HepG2 (cell line): Measurements from ENCODE around the gene RMI2. TPM values are rescaled to one million over a fixed set of nuclear protein-coding genes. Genes with fewer than 3 reads are reported as not detected.

Source experiments
- EED ChIP-seq: sonication (generic); formaldehyde crosslinking; IDR thresholded peaks from 2 replicates; pipeline ENCODE4 v1.5.0; 2020; ENCODE audit warnings: mild to moderate bottlenecking, missing genetic modification reagents
- FOSL2 ChIP-seq: sonication (generic); formaldehyde crosslinking; IDR thresholded peaks from 2 replicates; pipeline ENCODE4 v1.4.0; 2020; ENCODE audit warnings: missing genetic modification reagents
- GZF1 ChIP-seq: sonication (generic); formaldehyde crosslinking; IDR thresholded peaks from 2 replicates; pipeline ENCODE4 v1.5.1; 2020; ENCODE audit warnings: mild to moderate bottlenecking, missing genetic modification reagents
- NRL ChIP-seq: sonication (generic); formaldehyde crosslinking; IDR thresholded peaks from 2 replicates; pipeline ENCODE4 v1.5.0; 2020; ENCODE audit warnings: missing genetic modification reagents, mild to moderate bottlenecking, moderate library complexity, borderline replicate concordance
- SPEN ChIP-seq: sonication (generic); formaldehyde crosslinking; IDR thresholded peaks from 2 replicates; pipeline ENCODE4 v1.5.1; 2020; ENCODE audit warnings: low read depth, mild to moderate bottlenecking, missing genetic modification reagents
- ZNF292 ChIP-seq: sonication (generic); formaldehyde crosslinking; IDR thresholded peaks from 2 replicates; pipeline ENCODE4 v1.8.1; 2022; ENCODE audit warnings: mild to moderate bottlenecking, low read depth, missing genetic modification reagents, borderline replicate concordance
- ZNF34 ChIP-seq: sonication (generic); formaldehyde crosslinking; IDR thresholded peaks from 2 replicates; pipeline ENCODE4 v1.4.0; 2020; ENCODE audit warnings: mild to moderate bottlenecking, missing genetic modification reagents, borderline replicate concordance
- ZNF724P ChIP-seq: sonication (generic); formaldehyde crosslinking; IDR thresholded peaks from 2 replicates; pipeline ENCODE4 v1.8.0; 2022; ENCODE audit warnings: missing genetic modification reagents, borderline replicate concordance
- polyA plus RNA-seq, 8 experiments: library from polyadenylated mRNA; depleted of rRNA in 3 of 8; stranded (reverse) in 7 of 8; unstranded in 1 of 8; fragments of >200 nt; fragmentation: Illumina TruSeq in 4 of 8; extraction: Trizol in 4 of 8; gene quantifications; 2 replicates each; pipeline versions ENCODE4 v1.2.1 to v1.2.3, GENCODE V29; 2011 to 2016; ENCODE audit warnings: low read depth in 4 of 8, missing spikeins in 1 of 8, mixed read lengths in 1 of 8; ENCODE audit not compliant: insufficient read depth in 1 of 8
- total RNA-seq, 5 experiments: library from RNA; depleted of rRNA; stranded (reverse); fragments of >200 nt; fragmentation: Illumina TruSeq; extraction: Trizol; gene quantifications; 2 replicates each; pipeline ENCODE4 v1.2.3, GENCODE V29; 2016; ENCODE audit warnings: low read depth in 1 of 5
- TF ChIP-seq, protein P1 (sequence below): sonication (generic); formaldehyde crosslinking; IDR thresholded peaks from 2 replicates; pipeline ENCODE4 v1.5.0; 2020; ENCODE audit warnings: mild to moderate bottlenecking, missing genetic modification reagents
- TF ChIP-seq, protein P2 (sequence below): sonication (generic); formaldehyde crosslinking; IDR thresholded peaks from 2 replicates; pipeline ENCODE4 v1.5.0; 2020; ENCODE audit warnings: mild to moderate bottlenecking, missing genetic modification reagents
- TF ChIP-seq, protein P3 (sequence below): sonication (generic); formaldehyde crosslinking; IDR thresholded peaks from 2 replicates; pipeline ENCODE4 v1.9.0; 2022; ENCODE audit warnings: missing genetic modification reagents, mild to moderate bottlenecking, borderline replicate concordance
- TF ChIP-seq, protein P4 (sequence below): sonication (generic); formaldehyde crosslinking; conservative IDR thresholded peaks from 2 replicates; pipeline ENCODE4 v1.8.0; 2022; ENCODE audit warnings: mild to moderate bottlenecking, moderate library complexity, missing genetic modification reagents
- TF ChIP-seq, protein P5 (sequence below): IDR thresholded peaks from 2 replicates; pipeline ENCODE4 v1.6.1; 2016; ENCODE audit warnings: control low read depth
- TF ChIP-seq, protein P6 (sequence below): sonication (generic); formaldehyde crosslinking; IDR thresholded peaks from 2 replicates; pipeline ENCODE4 v1.5.0; 2020; ENCODE audit warnings: missing genetic modification reagents, mild to moderate bottlenecking, borderline replicate concordance

The RMI2 gene
- total and polyA plus RNA-seq, 2 of the 13 experiments (the other 11 are each of a cell fraction or from before 2014, with no cell fraction given): 24.5 to 55.7 TPM

DNA sequence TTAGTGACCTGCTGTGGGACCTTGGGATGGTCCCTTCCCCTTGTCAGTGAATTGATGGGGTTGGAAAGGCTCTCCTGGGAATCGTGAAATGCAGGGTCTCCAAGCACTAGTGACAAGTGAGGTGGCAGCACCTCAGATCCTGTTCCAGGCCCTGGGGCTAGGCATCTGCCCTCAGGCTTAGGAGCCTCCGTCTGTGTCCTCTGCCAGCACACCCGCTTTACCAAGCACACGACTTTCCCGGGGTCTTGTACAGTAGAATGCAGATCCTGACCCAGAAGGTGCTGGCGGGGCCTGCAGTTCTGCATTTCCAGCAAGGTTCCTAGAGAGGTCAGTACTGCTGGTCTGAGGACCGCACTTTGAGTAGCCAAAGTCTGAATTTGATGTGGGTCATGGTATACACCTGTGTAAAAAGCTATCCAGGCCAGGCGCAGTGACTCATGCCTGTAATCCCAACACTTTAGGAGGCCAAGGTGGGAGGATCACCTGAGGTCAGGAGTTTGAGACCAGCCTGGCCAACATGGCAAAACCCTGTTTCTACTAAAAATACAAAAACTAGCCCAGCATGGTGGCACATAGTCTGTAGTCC lies 30.9 kb upstream of the RMI2 start (continued):
- TF ChIP-seq, protein P1, sequence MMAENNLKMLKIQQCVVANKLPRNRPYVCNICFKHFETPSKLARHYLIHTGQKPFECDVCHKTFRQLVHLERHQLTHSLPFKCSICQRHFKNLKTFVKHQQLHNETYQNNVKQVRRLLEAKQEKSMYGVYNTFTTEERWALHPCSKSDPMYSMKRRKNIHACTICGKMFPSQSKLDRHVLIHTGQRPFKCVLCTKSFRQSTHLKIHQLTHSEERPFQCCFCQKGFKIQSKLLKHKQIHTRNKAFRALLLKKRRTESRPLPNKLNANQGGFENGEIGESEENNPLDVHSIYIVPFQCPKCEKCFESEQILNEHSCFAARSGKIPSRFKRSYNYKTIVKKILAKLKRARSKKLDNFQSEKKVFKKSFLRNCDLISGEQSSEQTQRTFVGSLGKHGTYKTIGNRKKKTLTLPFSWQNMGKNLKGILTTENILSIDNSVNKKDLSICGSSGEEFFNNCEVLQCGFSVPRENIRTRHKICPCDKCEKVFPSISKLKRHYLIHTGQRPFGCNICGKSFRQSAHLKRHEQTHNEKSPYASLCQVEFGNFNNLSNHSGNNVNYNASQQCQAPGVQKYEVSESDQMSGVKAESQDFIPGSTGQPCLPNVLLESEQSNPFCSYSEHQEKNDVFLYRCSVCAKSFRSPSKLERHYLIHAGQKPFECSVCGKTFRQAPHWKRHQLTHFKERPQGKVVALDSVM (CRISPR knock-in tag): peak; percentile 75
- TF ChIP-seq ZNF34 (CRISPR knock-in tag) (no peak), ZNF292 (CRISPR knock-in tag) (0 out of 2 replicates have a peak, but pooled peaks have one; percentile 39), FOSL2 (CRISPR knock-in tag) (peak; percentile 60; the same call in 1 of the 2 replicates), ZNF724P (CRISPR knock-in tag) (0 out of 2 replicates have a peak, but pooled peaks have one; percentile 40), SPEN (CRISPR knock-in tag) (peak; percentile 51; the same call in 1 of the 2 replicates), EED (CRISPR knock-in tag) (no peak), GZF1 (CRISPR knock-in tag) (peak; percentile 47; the same call in 1 of the 2 replicates), NRL (CRISPR knock-in tag) (0 out of 2 replicates have a peak, but pooled peaks have one; percentile 37)
- TF ChIP-seq, protein P2, sequence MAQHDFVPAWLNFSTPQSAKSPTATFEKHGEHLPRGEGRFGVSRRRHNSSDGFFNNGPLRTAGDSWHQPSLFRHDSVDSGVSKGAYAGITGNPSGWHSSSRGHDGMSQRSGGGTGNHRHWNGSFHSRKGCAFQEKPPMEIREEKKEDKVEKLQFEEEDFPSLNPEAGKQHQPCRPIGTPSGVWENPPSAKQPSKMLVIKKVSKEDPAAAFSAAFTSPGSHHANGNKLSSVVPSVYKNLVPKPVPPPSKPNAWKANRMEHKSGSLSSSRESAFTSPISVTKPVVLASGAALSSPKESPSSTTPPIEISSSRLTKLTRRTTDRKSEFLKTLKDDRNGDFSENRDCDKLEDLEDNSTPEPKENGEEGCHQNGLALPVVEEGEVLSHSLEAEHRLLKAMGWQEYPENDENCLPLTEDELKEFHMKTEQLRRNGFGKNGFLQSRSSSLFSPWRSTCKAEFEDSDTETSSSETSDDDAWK (CRISPR knock-in tag): no peak
- TF ChIP-seq, protein P3, sequence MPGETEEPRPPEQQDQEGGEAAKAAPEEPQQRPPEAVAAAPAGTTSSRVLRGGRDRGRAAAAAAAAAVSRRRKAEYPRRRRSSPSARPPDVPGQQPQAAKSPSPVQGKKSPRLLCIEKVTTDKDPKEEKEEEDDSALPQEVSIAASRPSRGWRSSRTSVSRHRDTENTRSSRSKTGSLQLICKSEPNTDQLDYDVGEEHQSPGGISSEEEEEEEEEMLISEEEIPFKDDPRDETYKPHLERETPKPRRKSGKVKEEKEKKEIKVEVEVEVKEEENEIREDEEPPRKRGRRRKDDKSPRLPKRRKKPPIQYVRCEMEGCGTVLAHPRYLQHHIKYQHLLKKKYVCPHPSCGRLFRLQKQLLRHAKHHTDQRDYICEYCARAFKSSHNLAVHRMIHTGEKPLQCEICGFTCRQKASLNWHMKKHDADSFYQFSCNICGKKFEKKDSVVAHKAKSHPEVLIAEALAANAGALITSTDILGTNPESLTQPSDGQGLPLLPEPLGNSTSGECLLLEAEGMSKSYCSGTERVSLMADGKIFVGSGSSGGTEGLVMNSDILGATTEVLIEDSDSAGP: peak; percentile 35; the same call in 1 of the 2 replicates
- TF ChIP-seq, protein P4, sequence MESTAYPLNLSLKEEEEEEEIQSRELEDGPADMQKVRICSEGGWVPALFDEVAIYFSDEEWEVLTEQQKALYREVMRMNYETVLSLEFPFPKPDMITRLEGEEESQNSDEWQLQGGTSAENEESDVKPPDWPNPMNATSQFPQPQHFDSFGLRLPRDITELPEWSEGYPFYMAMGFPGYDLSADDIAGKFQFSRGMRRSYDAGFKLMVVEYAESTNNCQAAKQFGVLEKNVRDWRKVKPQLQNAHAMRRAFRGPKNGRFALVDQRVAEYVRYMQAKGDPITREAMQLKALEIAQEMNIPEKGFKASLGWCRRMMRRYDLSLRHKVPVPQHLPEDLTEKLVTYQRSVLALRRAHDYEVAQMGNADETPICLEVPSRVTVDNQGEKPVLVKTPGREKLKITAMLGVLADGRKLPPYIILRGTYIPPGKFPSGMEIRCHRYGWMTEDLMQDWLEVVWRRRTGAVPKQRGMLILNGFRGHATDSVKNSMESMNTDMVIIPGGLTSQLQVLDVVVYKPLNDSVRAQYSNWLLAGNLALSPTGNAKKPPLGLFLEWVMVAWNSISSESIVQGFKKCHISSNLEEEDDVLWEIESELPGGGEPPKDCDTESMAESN (CRISPR knock-in tag): 0 out of 2 replicates have a peak, but pooled peaks have one; percentile 31
- TF ChIP-seq, protein P5, sequence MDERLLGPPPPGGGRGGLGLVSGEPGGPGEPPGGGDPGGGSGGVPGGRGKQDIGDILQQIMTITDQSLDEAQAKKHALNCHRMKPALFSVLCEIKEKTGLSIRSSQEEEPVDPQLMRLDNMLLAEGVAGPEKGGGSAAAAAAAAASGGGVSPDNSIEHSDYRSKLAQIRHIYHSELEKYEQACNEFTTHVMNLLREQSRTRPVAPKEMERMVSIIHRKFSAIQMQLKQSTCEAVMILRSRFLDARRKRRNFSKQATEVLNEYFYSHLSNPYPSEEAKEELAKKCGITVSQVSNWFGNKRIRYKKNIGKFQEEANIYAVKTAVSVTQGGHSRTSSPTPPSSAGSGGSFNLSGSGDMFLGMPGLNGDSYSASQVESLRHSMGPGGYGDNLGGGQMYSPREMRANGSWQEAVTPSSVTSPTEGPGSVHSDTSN: 0 out of 2 replicates have a peak, but pooled peaks have one; percentile 17
- TF ChIP-seq, protein P6, sequence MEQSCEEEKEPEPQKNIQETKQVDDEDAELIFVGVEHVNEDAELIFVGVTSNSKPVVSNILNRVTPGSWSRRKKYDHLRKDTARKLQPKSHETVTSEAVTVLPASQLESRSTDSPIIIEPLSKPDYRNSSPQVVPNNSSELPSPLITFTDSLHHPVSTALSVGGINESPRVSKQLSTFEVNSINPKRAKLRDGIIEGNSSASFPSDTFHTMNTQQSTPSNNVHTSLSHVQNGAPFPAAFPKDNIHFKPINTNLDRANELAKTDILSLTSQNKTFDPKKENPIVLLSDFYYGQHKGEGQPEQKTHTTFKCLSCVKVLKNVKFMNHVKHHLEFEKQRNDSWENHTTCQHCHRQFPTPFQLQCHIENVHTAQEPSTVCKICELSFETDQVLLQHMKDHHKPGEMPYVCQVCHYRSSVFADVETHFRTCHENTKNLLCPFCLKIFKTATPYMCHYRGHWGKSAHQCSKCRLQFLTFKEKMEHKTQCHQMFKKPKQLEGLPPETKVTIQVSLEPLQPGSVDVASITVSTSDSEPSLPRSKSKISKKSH (CRISPR knock-in tag): 0 out of 2 replicates have a peak, but pooled peaks have one; percentile 38
